HG03066 (cell line): ENCODE results near the gene AIFM1.

Experiments
- ATAC-seq: cut with Tn5 transposase; IDR thresholded peaks from one replicate; pipeline ENCODE4 v1.9.1; 2021; ENCODE audit warnings: low read depth; ENCODE audit not compliant: unreplicated experiment

AIFM1 gene

DNA sequence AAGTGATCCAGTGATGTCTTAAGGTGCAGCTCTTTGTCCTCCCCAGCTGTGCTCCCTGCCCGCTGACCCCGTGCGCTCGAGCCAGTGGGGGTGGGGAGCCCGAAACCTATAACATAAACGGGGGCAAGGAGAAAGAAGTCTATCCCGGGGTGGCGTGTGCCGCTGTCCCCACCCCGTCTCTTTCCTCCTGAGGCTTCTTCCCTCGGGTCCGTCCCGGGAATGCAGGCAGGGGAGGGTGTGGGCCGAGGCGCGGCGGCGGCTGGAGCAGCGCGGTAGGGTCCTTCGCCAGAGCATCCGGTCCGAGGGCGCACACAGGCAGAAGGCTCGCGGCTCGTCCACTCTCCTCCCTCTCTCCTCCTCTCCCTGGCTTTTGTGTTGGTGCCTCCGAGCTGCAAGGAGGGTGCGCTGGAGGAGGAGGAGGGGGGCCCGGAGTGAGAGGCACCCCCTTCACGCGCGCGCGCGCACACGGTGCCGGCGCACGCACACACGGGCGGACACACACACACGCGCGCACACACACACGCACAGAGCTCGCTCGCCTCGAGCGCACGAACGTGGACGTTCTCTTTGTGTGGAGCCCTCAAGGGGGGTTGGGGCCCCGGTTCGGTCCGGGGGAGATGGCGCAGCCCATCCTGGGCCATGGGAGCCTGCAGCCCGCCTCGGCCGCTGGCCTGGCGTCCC, 5.9 kb upstream of the AIFM1 start, which contains the start of gene RAB33A:
Gene RAB33A (plus strand): TSS at position 517 of the 681 bp plus-strand sequence. CDS start 101 bp downstream, at position 618.
- peak; percentile 8 for ATAC-seq

DNA sequence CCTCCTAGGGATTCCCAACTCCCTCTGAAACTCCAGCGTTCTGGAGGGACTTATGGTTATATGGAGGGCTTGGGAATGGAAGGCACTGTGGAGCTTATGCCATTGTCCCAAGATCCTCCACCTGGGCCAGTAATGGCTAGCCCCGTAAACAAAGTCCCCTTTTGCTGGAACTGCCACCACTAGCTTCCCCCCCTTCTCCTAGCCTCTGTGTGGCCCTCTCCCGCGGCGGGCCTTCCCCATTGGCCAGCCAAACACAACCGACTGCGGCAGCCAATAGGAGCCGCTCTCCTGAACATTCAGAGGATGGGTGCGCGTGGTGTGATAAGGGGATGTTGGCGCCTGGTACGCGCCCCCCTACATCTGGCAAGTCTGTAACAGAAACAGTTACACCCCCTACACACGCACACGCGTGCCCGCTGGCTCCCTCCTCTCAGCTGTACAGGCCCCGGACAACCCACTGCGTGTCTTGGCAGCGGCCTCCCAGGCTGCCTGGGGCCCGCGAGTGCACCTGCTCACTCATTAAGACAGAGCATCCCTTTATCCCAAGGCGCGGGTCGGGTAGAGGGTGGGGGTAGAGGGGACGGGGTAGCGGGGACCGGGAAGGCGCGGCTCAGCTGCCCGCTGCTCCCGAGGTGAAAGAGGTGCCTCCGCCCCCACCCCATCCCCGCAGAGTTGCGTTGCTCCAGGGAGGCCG, 5.3 kb upstream of the AIFM1 start:
- peak; percentile 67 for ATAC-seq

DNA sequence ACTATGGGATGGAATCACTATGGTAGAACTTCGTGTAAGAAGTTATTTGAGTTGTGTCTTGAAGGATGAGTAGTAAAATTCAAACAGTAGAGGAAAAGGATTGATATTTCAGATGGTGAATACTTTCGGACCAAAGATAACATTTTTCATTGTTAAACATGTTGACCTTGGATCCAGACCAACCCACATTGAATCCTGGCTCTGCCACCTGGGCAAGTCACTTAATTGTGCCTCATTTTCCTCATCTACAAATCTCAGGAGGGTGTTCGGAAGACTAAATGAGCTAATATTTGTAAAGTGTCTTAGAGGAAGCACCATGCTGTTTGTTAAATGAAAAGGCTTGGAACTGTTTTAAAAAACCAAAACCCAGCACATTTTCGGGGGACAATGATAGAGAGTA, 1.4 kb upstream of the AIFM1 start:
- no peak for ATAC-seq

DNA sequence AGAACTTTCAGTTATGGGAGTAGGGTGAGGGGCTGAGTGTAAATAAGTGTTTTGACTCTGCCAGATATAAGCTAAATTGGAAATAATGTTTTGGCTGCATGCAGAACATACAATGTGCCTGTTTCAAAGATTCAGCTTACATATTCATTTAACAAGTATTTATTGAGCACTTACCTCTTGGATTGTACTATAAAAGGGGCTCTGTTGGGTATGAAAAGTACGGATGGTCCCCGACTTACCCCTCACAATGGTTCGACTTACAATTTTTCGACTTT, 799 bp upstream of the AIFM1 start:
- ATAC-seq, result no peak

DNA sequence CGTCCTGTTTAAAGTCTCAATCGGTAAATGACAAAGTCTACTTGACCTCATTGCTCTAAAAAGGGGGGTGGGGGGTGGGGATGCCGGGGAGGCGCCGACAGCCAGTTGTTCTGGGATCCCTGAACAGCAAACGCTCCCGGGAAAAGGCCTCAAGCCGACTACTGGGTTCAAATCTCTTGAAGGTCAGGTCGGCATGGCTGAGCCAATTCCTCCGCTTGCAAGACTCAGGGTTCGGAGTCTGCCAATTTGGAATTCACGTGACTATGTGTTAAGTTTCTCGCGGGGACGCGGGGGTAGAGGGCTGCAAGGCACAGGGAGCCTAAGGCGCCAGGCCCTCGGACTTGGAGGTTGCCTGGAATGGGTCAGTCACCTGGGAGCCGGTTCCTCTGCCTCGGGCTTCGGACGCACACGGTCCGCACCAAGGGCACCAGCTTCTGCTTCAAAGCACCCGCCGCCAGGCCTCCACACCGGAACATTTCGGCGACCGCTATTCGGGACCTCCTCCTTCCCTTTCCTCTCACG, 399 bp downstream of the AIFM1 start:
- no peak for ATAC-seq

DNA sequence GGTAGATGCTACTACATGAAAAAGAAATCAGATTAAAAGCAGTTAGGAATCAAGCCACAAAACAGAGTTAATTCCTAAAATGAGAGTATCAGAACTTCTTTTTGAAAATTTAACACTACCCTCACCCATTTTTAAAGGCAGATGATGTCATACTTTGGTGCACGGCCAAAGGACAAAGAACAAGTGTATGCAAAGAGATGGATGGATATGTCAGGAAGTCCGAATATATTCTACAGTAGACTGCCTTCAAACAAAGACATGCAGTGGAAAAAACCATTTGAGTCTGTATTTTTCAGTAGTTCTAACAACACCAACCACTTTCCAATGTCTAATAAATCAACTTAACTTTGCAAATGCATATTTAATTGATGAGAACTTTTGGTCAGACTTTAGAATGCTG, 2.2 kb downstream of the AIFM1 start:
- ATAC-seq, result no peak

DNA sequence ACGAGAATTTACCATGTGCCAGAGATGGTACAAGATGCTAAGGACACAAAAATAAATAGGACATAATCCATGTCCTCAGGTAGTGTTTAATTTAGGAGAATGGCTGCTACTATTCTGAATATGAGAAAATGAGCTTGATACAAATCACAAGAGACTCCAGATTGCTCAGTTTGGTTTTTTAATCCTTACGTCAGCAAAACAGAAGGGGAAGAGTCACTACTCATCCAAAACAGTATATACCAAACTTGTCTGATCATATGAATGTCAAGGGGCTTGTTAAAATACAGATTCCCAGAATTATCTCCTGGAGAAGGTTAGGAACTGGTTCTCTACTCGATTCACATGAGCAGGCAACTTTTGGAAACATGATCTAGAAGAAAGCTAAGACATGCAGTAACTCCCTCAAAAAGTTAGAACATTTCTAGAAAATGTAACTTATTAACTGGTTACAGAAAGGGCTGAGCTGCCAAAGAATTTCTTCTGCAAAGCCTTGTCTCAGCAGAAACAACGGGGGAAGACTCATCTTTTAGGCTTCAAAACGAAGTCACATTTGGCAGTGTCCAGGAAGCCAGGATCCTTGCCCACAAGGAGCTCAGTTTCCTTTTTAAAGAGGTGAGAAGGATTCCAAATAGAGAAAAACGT, 3.4 kb downstream of the AIFM1 start:
- ATAC-seq, result no peak

DNA sequence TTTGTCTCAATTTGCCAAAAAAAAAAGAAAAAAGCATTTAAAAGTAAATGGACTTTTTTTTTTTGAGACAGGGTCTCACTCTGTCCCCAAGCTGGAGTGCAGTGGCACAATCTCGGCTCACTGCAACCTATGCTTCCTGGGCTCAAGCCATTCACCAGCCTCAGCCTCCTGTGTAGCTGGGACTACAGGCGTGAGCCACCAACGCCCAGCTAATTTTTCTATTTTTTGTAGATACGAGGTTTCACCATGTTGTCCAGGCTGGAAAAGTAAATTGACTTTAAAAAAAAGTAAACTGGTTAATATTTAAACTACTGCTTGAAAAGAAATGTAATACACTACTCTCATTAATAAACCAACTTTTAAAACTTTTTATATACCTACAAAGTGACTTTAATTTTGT, 5.9 kb downstream of the AIFM1 start:
- no peak for ATAC-seq

DNA sequence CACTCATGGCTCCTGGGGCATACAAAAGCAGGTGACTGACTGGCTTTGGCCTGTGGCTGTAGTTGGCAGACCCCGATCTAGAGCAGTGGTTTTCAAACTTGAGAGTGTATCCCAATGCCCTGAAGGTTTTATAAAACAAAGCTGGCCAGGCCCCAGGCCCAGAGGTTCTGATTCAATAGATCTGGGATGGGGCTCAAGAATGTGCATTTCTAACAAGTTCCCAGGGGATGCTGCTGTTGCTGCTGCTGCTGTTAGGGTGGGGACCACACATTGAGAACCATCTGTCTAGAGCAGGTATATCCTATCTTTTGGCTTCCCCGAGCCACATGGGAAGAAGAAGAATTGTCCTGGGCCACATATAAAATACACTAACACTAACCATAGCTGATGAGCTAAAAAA, 7.3 kb downstream of the AIFM1 start:
- ATAC-seq, result no peak

DNA sequence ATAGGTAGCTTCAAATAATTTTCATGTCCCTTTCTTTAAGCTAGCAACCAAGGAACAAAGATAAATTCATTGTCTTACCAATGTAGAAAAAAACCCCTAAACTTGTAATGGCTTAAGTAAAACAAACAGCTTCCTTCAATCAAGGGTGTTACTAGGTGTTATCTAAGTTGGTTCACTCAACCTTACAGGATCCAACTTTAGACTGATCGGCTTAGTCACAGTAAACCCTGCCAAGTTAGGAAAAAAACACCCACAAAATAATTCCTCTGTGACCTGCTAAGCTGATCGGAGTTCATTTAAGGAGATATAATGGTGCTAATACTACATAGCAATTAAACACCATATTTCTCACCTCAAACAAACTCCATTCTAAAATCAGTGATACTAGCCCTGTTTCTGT, 10.1 kb downstream of the AIFM1 start:
- no peak for ATAC-seq

DNA sequence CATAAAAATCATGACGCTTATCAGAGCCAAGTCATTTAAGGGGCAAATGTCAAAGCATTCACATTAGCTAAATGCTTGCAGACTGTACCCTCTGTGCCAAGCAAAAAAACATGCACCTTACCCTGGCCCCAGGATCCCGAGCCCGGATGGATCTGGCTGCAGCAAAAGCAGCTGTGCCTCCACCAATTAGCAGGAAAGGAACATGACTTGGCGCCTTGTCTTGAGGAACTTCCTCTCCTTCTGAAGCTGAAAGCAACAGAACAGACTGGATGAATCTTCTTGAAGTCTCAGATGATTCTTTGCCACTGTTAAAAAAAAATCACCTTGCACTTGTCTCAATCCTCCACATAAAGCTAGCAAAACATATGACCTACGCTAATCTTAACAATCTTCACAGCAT, 18.0 kb downstream of the AIFM1 start:
- no peak for ATAC-seq

DNA sequence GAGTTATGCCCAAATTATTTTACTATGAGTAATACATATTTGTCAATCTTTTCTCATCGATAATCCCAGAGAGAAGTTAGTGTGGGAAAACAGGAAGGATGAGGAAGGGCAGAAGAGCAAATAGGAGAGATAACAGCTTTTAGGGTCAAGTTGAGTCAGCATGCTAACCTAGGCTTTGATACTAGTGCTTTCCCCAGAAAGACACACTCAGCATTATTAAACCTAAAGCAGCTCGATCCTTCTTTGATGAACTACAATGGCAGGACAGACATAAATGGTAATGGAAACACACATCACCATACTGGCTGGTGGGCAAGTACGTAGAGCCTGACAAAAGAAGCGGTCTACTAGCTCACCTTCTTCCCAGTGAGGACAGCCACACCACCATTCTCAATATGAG, 20.5 kb downstream of the AIFM1 start:
- ATAC-seq, result no peak

DNA sequence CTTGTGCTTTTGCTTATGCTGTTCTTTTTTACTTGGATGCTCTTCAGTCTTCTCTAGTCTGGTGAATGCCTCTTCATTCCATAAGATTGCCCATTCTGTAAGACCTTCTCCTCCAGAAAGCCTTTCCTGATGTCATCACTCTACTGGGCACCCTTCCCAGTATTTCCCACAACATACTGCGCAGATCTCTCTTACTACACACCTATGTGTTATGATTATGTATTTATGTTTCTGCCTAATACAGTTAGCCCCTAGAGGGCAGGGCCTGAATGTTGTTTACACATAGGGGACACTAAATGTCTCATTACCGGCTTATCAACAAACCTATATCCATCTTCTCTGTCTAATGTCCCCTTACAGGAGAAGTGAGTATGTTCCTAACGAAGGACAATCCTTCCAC, 21.1 kb downstream of the AIFM1 start:
- no peak for ATAC-seq

DNA sequence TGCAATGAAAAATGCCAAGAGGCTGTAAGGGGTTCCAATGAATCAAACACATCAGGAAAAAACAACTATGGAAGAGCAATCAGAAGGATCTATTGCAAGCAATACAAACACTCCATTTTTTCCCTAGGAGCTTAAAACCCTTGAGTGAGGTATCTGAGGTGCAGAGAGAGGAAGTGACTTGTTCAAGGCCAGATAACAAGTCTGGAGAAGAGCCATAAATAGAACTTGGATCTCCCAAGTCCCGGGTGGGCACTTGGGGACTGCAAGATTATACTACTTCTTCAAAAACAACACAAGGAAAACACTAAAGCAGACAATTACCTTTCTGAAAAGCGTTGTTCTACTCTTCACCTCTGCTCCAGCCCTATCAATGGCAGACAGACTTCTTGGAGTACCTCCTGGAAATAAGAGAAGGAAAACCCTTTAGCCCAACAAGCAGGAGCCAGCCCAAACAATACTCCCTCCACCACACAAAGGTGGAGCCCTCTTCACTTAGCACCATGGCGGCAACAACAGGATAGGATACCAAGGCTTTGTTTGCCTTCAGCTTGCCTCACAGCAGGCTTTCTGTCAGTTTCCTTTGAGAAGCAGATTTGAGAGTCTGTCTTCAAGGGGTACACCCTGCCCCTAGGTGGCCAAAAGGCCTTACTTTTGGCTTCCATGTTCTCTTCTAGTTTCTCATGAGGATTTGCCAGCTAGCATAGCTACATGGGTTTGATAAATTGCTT, 26.0 kb downstream of the AIFM1 start:
- ATAC-seq, result no peak

DNA sequence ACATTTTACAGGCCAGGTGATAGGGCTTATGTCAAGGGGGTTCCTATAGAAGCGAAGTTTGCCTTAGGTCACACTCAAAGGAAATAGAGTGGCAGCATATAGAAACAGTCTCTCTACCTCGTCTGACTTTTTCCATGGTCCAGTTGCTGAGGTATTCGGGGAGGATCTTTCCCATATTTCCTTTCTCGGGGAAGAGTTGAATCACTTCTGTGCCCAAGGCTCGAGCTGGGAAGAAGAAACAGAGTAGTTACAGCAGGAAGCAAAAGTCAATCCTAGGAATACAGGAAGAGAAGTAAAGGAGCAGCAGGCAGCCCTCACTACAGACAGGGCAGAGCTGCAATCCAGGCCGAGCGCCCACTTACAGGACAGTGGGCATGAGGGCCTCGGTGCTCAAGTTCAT, 28.7 kb downstream of the AIFM1 start:
- no peak for ATAC-seq

DNA sequence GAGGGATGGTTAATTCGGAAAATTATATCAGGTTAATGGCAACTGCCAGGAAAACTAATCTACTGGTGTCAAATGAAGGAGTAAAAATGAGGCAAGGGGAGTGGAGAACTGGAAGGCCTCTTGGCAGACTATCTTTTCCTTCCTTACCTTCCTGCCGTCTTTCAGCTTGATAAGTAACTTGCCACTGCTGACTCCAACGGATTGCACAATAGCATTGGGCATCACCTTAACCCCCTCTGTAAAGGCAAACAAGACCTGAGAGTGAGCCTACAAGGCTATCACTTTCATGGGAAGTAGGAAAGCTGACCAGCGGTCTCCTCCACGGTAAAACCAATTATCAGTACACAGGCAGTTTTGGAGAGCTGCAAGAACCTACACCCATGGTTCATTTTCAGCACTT, 29.1 kb downstream of the AIFM1 start:
- ATAC-seq, result no peak

DNA sequence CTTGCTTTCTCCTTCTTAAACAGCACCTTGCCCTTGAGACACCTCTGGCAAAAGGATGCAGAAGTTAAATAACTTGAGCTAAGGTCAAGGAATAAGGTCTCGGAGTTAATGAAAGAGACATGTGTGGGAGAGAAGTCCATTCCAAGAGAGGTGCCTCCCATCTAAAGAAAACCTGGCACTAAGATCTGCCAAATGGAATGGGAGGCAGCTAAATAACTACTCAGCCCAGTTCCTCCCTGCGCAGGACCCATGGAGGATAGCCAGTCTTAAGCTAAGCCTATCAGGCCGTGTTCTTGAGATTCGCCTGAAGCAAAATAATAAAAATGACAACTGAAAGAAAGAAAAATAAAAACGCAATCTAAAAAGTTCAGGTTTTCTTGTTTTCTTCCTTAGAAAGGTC, 34.7 kb downstream of the AIFM1 start:
- ATAC-seq, result no peak

DNA sequence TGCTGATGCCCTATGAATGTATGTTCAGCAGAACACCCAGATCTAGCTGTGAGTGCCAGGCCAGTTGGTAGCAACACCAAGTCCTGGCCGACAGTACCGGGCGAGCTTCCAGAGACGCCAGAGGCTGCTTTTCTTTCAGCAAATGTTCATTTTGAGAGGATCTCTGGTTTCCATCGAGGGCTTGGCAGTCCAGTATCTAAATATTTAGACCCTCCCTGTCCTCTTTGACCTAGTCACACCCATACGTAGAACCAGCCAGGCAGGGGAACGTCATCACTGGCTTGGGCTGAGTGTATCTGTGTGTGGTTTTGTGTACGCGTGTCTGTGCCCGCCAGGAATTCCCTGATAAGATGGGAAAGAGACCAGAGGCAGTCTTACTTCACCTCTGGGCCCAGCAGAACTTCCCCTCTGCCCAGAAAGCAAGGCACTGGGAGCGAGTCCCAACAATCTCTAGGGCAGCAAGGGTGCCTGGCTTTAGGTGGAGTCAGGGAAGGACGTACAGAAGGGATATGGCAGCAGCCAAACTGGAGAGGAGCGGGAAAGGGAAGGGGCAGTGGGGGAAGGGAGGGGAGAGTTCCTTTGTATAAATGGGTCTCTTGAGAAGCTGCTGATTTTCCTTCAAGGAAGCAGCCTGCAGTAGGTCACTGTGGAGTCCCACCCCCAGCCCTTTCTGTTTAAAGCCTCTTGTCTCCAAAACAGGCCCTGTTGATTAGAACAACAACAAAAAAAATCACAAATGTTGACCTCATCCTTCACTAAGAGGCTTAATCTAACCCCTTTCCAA, 40.4 kb downstream of the AIFM1 start:
- ATAC-seq, result no peak

DNA sequence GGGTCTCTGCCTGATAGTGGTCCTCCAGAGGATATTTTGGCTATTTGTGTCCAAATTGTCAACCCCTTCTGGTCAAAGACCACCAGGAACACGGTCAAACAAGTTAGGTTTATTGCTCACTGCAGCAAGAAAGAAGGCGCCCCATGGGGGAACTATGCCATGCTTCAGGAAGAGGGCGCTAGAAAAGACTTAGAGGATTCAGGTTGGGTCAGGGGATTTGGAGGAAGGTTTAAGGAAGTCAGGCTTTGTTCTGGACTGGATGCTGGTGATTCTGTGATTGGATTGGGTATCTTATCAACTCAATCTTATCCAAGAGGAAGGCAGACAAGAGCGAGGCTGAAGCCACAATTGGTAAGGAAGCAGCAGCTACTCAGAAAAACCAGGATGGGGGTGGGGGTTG, 41.1 kb downstream of the AIFM1 start:
- ATAC-seq, result no peak

DNA sequence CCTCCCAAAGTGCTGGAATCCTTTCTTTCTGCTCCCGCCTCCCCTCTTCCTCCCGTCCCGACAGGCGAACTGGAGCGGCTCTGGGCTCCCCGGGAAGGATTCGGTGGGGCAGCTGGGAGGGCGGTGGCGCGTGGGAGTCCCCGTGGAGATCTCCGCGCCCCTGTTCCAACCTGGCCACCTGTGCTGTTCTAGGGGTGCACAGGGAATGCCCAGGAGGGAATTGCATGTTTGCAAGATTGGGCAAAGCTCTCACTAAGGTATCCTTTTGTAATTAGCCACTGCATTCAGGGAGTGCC, 44.2 kb downstream of the AIFM1 start:
- ATAC-seq, result no peak
